SK-N-DZ (cell line): ENCODE measurements around the gene MIPOL1.
"Not testable (repeated sequence)": the region's sequence is repeated elsewhere in the genome, so short reads cannot be mapped to it uniquely, and the experiment has no call there.

ENCODE experiments used
- DNase-seq: peaks from one replicate; pipeline ENCODE4 v3.0.0-alpha.2; 2015; ENCODE audit warnings: low spot score

The MIPOL1 gene

DNA sequence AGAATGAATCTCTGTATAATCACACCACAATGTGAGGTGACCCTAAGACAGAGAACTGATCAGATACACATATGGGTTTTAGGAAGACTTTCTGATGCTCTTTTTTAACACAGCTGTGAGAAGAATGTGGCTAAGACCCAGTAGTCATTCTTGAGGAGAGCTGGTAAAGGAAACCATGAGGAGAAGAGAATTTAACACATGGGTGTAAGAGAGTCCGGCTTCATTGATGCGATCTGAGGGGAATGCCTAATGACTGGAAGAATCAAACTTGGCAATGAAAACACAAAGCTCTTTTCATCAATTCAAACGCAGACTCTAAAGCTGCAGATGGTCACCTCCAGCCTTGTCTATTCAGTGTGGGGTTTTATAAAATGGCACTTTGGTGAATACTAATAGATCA lies 318.0 kb downstream of the MIPOL1 start:
- DNase-seq: no peak

DNA sequence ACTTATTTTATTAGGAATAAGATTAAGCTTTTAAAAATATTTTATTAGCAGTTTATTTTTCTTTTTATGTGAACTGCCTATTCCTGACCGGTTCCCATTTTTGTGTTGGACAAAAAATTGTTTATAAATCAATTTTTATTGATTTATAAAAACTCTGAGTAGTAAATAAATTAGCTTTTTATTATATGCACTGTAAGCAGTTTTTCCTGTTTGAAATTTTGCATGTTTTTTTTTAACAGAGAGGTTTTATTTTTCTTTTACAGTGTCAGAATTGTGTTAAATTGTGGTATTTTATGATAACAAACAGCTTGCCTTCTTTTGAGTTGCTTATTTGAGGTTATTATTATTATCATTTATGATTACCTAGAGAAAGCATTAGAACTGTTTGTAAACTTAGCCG lies 329.3 kb downstream of the MIPOL1 start:
- no peak for DNase-seq

DNA sequence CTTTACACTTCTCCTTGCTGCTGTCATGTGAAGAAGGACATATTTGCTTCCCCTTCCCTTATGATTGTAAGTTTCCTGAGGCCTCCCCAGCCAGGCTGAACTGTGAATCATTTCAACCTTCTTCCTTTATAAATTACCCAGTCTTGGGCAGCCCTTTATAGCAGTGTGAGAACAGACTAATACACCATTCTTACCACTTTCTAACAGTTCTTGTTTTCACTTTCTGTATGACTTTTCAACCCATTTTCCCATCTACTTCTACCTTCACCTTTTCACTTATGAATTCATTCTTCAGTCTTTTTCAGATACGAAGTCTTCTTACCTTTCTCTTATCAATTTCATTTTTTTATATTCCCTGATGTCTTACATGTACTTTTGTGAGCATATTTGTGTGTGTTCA lies 342.3 kb downstream of the MIPOL1 start:
- DNase-seq: no peak

- no peak for DNase-seq
Observed at GRCh38 chr14:37544407-37544806, 346.7 kb downstream of the MIPOL1 start.

- no peak for DNase-seq
Observed at GRCh38 chr14:37545174-37545573, 347.4 kb downstream of the MIPOL1 start.

DNA sequence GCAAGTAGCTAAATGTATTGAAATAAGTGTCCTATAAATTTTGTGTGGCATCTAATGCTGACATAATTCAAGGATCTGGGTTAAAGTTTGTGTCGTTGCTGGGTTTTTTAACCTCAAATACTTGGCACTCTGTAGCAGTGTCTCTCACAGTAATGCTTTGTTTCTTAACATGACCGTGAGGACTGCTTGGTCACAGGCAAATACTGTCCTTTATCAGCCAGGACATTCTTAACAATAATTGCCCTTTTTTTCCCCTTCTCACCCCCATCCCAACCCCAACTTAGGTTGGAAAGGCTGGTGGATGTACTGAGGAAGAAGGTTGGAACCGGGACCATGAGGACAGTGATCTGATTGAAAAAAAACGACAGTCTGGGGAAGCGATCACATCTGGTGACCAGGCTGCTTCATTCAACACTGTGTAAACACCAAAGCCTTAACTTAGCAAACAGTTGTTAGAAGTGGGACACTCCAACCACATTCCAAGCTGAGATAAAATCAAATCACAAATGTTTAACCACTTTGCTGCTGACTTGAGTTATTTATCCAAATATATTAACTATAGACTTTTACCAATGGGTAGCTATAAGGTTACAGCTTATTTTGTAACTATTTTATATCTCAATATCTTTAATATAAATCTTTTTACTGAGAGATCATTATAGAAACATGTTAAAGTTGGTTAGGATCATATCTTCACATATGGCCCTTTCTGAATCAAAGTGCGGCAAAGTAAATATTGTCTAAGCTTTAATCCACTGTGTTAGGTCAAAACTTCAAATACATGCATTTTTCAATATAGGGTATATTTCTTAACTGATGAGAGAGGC lies 349.1 kb downstream of the MIPOL1 start:
- DNase-seq: no peak

DNA sequence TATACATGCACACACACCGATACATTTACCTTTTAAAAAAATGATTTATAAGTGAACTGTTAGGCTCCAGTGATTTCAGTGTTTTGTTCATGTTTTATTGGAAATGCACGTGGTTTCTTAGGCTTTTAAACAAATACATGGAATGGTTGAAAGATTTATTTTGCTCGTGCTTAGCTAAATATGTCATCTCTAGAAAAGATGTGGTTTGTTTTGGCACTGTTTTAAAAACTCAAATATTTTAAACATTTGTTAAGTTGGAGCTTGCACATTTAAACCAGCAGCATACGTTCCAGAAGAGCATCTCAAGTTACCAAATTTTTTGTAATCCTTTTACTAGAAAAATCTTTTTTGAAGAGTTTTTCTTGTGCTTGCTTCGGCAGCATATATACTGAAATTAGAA lies 352.8 kb downstream of the MIPOL1 start:
- DNase-seq: no peak

GRCh38 chr14:37551119-37551518 lies 353.4 kb downstream of the MIPOL1 start:
- DNase-seq: no peak

DNA sequence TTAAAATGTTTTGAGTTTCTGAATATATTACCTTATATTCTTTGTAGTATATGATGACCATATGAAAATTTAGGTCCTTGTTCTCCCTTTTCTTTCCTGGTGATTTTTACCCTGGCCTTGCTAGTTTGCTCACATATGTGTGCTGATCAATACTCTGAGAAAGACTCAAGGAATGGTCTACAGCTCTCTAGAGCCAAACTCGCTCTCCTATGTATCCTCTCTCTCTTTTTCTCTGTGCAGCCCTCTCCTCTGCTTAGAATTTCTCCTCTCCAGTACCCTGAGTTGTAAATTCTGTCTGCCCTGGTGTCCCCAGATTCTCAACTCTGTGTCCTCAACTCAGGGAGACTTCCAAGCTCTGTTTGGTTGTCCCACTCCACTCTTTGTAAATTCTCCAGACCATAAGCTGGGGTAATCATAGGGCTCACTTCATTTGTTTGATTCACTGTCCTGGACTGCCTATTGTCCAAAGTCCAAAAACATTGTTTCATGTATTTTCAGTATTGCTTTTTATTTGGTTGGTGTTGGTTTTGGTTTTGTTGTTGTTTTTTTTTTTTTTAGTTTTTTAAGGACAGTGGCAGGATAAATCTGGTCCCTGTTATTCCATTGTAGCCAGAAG lies 356.3 kb downstream of the MIPOL1 start:
- DNase-seq: no peak

DNA sequence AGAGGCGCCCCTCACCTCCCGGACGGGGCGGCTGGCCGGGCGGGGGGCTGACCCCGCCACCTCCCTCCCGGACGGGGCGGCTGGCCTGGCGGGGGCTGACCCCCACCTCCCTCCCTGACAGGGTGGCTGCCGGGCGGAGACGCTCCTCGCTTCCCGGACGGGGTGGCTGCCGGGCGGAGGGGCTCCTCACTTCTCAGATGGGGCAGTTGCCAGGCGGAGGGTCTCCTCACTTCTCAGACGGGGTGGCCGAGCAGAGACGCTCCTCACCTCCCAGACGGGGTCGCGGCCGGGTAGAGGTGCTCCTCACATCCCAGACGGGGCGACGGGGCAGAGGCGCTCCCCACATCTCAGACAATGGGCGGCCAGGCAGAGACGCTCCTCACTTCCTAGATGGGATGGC lies 357.9 kb downstream of the MIPOL1 start:
- not testable (repeated sequence) for DNase-seq

- no peak for DNase-seq
Observed at GRCh38 chr14:37558740-37559139, 361.0 kb downstream of the MIPOL1 start.

- no peak for DNase-seq
Observed at GRCh38 chr14:37559386-37559785, 361.6 kb downstream of the MIPOL1 start.

DNA sequence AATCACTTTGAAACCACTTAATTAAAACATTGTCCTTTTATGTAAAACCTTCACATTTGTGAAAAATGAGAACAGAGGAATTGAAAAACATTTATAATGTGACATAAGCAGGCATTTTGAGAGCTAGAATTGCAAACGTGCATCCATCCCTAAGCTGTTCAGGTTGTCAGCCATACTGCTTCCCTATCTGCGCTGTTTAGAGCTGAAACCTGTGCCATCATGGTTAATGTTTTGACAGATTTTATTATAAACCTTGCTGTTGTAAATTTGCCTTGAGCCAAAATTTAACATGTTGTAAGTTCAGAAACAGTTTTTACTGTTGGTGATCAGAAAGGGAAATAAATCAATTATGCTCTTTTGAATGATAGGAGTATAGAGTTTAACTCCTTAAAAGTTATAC lies 365.5 kb downstream of the MIPOL1 start:
- DNase-seq: no peak

GRCh38 chr14:37565550-37565949 lies 367.8 kb downstream of the MIPOL1 start:
- DNase-seq: no peak

DNA sequence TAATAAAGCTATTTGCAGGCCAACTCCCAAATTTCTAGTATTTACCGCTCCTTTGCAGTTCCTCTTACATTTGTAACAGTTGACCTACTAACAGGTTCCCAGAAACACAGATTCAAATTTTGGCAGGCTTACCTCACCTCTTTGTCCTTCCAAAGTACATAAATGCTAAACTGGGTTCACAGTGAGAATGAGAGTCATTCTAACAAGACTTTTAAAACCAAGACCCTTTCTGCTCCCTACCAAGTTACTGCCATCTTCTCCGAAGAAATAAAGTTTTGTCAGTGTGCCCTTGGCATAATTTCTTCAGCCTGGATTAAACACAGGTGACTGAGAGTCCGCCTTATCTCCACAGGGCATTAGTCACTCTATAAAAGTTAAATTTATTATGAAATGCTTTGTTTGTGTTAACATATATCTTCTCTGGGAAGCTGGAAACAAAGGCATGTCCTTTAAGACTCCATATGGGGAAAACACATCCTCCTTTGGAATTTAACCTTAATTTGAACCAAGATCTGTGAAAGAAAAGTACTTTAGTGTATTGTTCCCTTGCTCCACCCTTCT lies 369.2 kb downstream of the MIPOL1 start:
- no peak for DNase-seq

GRCh38 chr14:37569729-37570128 lies 372.0 kb downstream of the MIPOL1 start:
- no peak for DNase-seq

- no peak for DNase-seq
Observed at GRCh38 chr14:37571391-37571790, 373.7 kb downstream of the MIPOL1 start.

- no peak for DNase-seq
Observed at GRCh38 chr14:37573356-37573755, 375.6 kb downstream of the MIPOL1 start.

DNA sequence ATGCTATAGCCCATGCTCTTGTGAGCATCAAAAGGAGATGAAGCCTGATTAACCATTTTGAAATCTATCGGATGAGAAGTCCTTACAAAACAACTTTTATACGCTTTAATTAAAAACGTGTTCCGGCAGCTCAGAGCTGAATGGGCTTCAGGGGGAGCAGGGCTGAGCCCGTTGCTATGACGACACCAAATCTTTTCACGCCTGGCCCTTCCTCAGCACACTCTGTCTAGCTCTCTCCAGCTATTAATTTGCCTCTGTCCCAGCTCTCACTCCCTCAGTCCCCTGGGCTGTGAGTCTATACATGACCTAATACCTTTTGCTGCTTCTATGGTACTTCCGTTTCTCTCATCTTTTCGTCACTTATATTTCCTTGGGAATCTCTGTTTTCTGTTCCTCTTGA lies 381.5 kb downstream of the MIPOL1 start:
- DNase-seq: no peak

- DNase-seq: no peak
Observed at GRCh38 chr14:37580146-37580545, 382.4 kb downstream of the MIPOL1 start.

DNA sequence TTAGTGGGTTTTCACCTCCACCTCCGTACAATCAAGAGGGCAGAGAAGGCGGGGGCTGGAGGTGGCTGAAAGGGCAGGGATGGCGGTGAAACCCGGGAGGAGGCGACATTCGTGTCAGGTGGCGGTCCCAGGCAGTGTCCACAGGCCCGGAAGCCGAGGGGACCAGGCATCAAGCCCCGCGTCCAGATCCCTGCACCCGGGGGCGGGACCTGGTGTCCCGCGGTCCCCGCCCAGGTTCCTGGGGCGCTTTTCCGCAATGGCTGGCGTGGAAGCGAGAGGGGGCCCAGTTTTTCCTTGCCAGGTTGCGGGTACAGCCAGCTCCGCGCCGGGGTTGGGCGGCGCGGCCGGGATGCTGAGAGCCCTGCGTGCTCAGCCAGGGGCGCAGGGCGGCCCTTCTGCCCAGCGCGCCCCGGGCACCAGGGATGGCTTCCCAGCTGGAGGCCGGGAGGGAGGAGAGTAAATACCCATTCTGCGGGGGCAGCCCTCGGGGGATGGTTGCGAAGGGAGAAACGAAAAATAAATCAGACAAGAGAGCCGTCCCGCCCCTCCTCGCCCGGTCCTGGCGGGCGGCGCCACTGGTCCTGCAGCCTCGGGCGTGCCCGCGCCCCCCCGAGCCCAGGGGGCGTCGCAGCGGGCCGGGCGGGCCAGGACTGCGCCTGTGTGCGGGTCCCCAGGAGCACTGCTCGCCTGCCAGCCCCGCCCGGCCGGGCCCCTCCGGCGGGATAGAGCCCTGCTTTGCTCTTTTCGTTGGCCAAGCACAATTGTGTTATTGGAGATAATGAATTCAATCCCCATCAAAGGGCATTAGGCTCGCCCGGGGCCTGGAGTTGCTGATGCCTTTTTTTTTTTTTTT lies 385.8 kb downstream of the MIPOL1 start:
- no peak for DNase-seq
